Fibroblast of skin of left biceps (primary cell): ENCODE results near the gene ANTXRL.
"Not testable (repeated sequence)": the region's sequence is repeated elsewhere in the genome, so short reads cannot be mapped to it uniquely, and the experiment has no call there.

Source experiments
- DNase-seq, 2 experiments: peaks; one replicate each; pipeline ENCODE4 v3.0.0-alpha.2; 2013; ENCODE audit warnings: low read depth in 2 of 2

ANTXRL gene

GRCh38 chr10:46286991-46287693 lies at the start of gene ANTXRL:
ANTXRL (plus strand) TSS chr10:46286997; CDS start chr10:46287263, 266 bp downstream.
- DNase-seq = no peak

GRCh38 chr10:46237815-46238510 lies 48.8 kb upstream of the ANTXRL start:
- no peak for DNase-seq

- DNase-seq = no peak
Measured at GRCh38 chr10:46239247-46239646, 47.5 kb upstream of the ANTXRL start.

GRCh38 chr10:46239993-46240683 lies 46.7 kb upstream of the ANTXRL start:
- no peak for DNase-seq

- no peak for DNase-seq
Measured at GRCh38 chr10:46240684-46241565, 45.9 kb upstream of the ANTXRL start.

- DNase-seq = no peak
Measured at GRCh38 chr10:46245381-46245900, 41.4 kb upstream of the ANTXRL start.

GRCh38 chr10:46246400-46247180 lies 40.2 kb upstream of the ANTXRL start:
- DNase-seq = not testable (repeated sequence)

- no peak for DNase-seq
Measured at GRCh38 chr10:46247181-46247475, 39.7 kb upstream of the ANTXRL start.

GRCh38 chr10:46247808-46248569 lies 38.8 kb upstream of the ANTXRL start:
- no peak for DNase-seq

- no peak for DNase-seq
Measured at GRCh38 chr10:46248651-46249146, 38.1 kb upstream of the ANTXRL start.

GRCh38 chr10:46249617-46250344 lies 37.0 kb upstream of the ANTXRL start:
- DNase-seq = not testable (repeated sequence)

- no peak for DNase-seq
Measured at GRCh38 chr10:46250481-46250880, 36.3 kb upstream of the ANTXRL start.

- no peak for DNase-seq
Measured at GRCh38 chr10:46250898-46251856, 35.6 kb upstream of the ANTXRL start.

- no peak for DNase-seq
Measured at GRCh38 chr10:46251857-46252847, 34.6 kb upstream of the ANTXRL start.

GRCh38 chr10:46253076-46254006 lies 33.5 kb upstream of the ANTXRL start:
- DNase-seq = no peak

GRCh38 chr10:46254007-46254383 lies 32.8 kb upstream of the ANTXRL start:
- no peak for DNase-seq
